ENCODE data around the gene CAMK4.

DNA sequence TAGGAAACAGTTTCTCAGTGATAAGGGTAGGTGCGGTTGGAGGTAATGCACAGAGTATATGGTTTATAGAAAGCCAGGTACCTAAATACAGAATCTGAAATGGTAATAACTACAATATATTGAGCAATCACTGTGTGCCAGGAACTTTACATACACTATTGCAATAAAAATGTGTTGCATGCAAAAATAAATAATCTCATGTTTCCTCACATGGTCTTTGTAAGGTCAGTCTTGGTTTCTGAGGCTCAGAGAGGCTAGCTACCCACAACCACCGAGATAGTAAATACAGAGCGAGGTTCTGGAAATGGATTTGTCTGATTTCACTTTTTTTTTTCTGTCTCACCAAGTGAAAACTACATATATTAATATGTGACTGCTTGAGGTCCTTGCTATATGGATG, 128.9 kb downstream of the CAMK4 start:
- TF ChIP-seq, protein P1, sequence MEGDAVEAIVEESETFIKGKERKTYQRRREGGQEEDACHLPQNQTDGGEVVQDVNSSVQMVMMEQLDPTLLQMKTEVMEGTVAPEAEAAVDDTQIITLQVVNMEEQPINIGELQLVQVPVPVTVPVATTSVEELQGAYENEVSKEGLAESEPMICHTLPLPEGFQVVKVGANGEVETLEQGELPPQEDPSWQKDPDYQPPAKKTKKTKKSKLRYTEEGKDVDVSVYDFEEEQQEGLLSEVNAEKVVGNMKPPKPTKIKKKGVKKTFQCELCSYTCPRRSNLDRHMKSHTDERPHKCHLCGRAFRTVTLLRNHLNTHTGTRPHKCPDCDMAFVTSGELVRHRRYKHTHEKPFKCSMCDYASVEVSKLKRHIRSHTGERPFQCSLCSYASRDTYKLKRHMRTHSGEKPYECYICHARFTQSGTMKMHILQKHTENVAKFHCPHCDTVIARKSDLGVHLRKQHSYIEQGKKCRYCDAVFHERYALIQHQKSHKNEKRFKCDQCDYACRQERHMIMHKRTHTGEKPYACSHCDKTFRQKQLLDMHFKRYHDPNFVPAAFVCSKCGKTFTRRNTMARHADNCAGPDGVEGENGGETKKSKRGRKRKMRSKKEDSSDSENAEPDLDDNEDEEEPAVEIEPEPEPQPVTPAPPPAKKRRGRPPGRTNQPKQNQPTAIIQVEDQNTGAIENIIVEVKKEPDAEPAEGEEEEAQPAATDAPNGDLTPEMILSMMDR (IDR thresholded peaks at IDR 0.05) = no peak
- TF ChIP-seq POLR2A (IDR thresholded peaks at IDR 0.05) = no peak

Data from thyroid gland (tissue), 4 donors.